Measurements from ENCODE around the gene TBX18.

The TBX18 gene

DNA sequence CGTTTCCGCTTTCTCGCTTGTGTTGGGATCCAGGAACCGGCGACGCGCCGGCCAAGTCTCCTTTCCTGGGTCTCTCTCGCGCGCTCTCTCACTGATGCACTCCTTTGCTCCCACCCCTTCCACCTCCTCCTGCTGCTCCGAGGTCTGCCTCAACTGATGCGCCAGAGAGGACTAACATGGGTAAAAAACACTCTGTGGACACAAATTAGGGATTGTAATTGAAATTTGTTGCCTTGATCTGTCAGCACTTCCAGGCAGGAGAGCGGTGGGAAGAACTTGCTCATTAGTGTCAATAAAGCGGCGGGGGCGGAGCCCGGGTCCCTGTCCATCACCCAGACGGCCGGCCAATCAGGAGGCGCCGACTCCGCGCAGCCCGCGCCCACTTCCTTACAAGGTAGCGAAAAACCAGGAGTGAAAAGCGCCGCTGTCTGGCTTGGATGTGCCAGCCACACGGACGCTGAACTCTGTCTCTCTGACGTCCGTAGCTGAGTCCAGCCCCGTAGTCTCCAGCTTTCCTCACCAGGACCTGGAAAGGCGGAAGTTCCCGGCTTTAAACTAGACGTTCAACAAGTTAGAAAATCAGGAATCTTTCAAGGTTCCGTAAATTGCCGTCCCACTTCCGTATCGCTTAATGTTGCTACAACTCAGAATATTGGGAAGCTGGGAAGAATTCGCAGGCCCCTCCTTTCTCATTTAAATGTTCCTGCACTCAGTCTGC lies at the start of gene TBX18:
TSS of gene TBX18 (minus strand) at position 267 of the 718 bp plus-strand sequence. CDS start 417 bp downstream, outside the sequence.
- no peak for DNase-seq (ENCODE audit: low read depth in 2 of 3, low spot score in 1 of 3)

DNA sequence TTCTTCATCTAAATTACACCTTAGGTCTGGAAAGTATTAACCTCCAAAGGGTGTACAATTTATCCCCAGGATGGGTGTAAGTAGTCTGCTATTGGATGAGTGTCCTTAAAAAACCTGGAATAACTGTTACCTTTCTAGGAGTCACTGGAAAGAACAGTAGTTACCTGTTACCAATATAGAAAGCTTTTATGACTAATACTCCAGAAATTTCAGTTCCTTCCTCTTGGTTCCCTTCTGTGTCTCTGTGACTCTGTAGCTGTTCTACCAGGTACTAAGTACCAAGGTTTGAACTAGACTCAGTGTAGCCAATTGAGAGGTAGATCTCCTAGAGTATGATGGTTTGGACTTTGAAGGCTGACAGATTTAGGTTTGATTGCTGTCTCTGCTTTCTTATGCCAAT lies 47.0 kb upstream of the TBX18 start:
- DNase-seq (ENCODE audit: low read depth in 2 of 3, low spot score in 1 of 3) = no peak

DNA sequence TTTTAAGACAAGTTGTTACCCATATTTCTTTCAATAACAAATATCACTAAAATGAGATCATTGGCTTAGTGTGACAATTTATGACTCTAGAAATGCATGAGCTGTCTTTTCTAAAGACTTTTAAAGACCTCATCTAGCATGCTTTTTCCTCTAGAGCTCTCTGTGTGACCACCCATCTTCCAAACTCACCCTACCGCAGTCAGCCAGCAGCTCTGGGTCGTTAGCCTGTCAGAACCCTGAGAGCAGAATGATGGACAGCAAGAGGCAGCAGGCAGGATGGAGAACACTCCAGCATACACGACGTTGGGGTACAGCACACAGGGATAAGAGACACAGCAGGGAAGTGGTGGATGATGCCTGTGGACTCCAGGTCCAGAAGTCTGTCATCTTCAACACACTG lies 45.1 kb upstream of the TBX18 start:
- DNase-seq (ENCODE audit: low read depth in 2 of 3, low spot score in 1 of 3) = no peak

DNA sequence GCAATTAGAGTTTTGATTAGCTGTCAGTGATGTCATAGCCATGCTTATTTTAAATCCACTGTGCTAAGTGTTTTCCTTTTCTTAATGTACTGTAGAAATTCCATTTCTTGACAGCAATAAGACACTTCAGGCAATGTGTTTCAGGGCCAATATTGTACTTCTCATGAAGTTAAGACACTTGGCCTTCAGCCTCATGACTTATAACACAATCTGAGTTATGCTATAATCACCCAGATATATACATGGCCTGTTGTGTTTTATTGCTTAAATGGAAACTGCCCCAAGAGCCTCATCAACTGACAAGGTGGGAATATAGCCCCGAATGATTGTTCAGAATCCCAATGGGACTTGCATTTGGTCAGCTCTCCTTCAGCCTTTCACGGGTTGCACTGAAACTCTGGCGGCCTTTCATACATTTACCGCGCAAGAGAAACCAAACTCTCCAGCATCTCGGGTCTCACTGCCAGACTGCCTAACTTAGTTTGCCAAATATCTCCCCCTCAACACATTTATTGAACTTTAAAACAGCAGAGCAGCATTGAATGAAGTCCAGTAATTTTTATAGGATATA lies 44.2 kb upstream of the TBX18 start:
- DNase-seq (ENCODE audit: low read depth in 2 of 3, low spot score in 1 of 3) = no peak

DNA sequence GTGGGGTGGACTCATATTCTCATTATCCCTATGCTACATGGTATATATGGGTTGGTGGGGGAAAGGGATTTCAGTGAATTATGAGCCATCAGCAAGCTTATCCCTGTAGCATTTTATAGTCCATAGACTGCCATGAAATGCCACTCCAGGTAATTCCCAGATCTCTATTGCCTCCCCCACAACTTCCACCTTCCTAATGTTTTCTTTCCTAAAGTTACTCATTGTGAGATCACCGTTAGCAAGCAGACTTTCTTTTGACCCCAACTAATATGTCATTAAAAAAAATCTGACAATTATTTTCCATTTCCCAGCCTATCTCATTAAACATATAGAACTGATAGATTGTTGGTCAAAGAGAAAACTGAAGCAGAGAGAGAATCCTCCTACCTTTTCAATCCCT lies 40.7 kb upstream of the TBX18 start:
- DNase-seq (ENCODE audit: low read depth in 2 of 3, low spot score in 1 of 3) = no peak

DNA sequence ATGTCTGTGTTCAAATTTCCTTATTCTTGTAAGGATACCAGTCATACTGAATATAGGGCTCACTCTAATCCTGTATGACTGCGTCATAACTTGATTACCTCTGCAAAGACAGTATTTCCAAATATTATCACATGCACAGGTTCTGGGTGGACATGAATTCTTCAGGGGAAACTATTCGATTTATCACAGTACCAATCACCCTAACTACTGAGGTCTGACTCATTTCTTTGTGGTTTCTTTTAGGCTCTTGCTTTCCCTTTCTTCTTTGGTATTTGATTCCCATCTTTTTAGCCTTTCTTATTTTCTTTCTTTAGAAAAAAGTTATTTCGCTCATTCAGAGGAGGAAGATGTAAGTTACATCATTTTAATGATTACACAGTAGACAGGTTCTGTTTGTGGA lies 40.3 kb upstream of the TBX18 start:
- DNase-seq (ENCODE audit: low read depth in 2 of 3, low spot score in 1 of 3) = no peak

DNA sequence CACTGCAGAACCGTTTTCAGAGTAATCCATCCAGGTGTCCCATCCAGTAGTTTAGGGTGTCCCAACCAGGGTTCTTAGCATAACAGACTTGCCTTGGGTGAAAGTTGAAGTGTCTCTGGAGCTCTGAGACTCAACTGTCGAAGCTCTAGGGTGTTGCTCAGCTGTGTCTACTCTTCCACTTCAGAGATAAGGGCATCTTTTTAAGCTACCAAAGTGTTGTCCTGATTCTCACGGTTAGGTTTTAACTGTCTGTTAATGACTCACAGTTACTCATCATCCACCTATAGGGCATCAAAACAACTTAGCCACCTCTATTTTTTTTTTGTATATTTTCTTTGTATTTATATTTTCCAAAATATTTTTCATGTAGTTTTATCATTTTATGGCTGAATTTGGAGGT lies 36.9 kb upstream of the TBX18 start:
- DNase-seq (ENCODE audit: low read depth in 2 of 3, low spot score in 1 of 3) = no peak

DNA sequence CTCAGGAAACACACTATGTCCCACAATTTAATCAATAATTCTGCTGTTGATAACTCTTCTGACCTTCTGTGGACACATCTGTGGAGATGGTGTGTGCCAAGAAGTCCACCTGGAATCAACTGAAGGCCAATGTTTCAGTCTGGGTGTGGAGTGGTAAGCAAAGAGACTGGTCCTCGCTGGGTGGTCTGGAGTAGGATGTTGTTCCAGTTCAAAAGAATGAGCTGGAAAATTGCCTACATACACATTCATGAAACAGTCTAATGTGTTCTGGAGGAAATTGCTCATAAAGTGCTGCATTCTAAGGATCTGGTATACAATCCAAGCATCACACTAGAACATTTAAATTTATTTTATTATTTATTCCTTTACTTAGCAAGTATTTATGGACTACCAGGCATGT lies 33.9 kb upstream of the TBX18 start:
- no peak for DNase-seq (ENCODE audit: low read depth in 2 of 3, low spot score in 1 of 3)

DNA sequence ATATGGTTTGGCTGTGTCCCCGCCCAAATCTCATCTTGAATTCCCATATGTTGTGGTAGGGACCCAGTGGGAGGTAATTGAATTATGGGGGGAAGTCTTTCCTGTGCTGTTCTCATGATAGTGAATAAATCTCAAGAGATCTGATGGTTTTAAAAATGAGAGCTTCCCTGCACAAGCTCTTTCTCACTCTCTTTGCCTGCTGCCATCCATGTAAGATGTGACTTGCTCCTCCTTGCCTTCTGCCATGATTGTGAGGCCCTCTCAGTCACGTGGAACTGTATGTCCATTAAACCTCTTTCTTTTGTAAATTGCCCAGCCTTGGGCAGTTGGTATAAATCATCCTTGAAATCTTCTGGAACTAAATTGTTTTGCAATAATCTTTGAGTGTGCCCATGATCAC lies 31.9 kb upstream of the TBX18 start:
- DNase-seq (ENCODE audit: low read depth in 2 of 3, low spot score in 1 of 3) = no peak

DNA sequence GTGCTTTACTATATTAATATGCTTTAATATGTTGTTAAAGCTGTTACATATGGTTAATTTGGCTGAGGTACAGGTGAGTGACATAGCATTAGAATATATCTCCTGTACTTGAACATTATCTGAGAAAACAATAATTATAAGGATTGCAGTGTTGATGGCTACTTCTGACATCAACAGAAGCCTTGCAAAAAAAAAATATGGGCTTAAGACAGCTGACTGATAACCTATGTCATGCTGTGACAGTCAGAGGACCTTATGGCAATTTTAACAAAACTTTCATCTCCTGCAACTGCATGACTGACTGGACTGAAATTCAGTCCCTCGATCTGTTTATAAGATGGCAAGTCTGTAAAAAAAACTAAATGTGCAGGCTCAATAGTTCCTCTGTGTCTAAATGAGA lies 27.5 kb upstream of the TBX18 start:
- DNase-seq (ENCODE audit: low read depth in 2 of 3, low spot score in 1 of 3) = no peak

DNA sequence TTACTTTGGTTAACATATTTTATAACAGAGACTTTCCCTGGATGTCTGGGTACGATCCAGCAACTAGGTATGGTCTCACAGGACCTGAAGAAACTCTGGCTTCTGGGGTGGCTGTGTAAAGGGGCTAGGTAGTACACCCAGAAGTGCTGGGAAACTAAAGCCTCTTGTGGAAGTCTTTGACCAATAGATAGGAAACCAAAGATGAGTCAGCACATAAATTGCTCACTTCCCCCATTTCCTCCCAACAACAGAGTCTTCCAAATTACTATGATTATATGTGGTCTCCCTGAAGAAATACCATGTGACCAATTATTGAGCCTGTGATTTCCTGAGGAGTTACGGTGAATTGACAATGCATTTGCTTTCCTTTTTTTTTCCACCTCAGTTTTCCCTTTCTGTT lies 26.8 kb upstream of the TBX18 start:
- no peak for DNase-seq (ENCODE audit: low read depth in 2 of 3, low spot score in 1 of 3)

DNA sequence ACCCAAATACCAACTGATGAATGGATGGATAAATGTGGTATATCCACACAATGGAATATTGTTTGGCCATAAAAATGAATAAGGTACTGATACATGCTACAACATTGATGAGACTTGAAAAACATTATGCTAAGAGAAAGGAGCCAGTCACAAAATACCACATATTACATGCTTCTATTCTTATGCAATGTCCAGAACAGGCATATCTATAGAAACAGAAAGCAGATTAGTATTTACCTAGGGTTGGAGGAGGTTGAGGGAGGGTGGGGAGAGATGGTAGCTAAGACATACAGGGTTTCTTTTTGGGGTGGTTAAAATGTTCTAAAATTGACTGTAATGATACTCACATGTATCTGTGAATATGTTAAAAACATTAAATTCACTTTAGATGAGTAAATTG lies 24.8 kb upstream of the TBX18 start:
- no peak for DNase-seq (ENCODE audit: low read depth in 2 of 3, low spot score in 1 of 3)

DNA sequence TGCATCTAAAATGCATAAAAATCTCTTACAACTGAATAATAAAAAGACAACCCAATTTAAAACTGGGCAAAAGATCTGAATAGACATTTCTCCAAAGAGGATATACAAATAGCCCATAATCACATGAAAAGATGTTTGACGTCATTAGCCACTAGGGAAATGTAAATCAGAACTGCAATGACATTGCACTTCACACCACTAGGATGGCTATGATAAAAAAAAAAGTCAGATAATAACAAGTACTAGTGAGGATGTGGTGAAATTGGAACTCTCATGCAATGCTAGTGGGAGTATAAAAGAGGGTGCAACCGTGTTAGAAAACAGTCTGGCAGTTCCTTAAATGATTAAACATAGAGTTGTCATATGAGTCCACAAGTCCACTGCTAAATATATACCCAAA lies 24.3 kb upstream of the TBX18 start:
- DNase-seq (ENCODE audit: low read depth in 2 of 3, low spot score in 1 of 3) = no peak

DNA sequence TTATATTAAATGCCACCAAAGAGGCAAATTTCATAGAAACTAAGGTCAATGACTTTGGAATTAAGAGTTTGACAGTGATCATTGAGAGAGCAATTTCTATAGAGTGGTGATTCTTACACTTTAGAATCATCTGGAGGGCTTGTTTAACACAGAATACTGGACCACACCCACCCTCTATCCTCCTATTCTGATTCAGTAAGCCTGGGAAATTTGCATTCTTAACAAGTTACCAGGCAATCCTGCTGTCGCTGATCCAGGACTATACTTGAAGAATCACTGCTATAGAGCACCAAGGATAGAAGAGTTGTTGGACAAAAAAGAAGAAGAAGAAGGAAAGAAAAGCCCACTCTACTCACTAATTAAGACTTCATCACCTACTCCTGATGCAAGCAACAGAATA lies 21.3 kb upstream of the TBX18 start:
- no peak for DNase-seq (ENCODE audit: low read depth in 2 of 3, low spot score in 1 of 3)

DNA sequence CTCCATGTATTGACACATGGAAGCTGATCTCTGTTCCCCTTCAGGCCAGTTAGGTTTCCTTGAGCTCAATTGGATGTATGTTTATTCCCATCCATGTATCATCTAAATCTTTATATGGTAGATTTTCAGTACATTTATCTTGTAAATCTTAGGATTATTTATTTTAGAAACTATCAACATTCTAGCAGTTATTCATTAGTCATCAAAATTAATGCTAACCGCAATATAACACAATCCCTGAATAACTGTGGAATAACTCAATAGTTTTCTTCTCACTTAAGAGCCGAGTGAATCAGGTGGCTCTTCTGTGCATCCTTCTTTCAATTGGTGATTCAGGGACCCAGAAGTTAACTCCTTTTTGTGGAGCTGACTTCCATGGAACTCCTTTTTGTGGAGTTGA lies 15.5 kb upstream of the TBX18 start:
- no peak for DNase-seq (ENCODE audit: low read depth in 2 of 3, low spot score in 1 of 3)

DNA sequence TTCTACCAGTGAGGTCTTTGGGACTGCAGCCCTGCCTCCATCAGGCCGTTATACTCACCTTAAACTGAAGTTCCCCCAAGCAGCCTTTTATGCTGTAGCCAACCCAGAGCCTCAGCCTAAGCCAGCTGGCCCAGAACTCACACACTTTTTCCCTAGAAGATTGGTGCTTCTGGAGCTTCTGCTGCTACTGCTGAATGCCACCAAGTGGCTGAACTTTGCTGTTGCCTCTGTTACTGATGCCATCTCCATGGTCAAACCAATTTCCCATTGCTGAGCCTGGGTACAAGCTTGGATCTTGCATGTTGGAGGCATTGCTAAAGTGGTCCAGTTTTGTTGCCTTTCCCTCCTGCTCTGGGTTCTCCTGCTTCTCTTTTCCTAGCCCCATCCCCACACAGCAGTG lies 15.0 kb upstream of the TBX18 start:
- no peak for DNase-seq (ENCODE audit: low read depth in 2 of 3, low spot score in 1 of 3)

DNA sequence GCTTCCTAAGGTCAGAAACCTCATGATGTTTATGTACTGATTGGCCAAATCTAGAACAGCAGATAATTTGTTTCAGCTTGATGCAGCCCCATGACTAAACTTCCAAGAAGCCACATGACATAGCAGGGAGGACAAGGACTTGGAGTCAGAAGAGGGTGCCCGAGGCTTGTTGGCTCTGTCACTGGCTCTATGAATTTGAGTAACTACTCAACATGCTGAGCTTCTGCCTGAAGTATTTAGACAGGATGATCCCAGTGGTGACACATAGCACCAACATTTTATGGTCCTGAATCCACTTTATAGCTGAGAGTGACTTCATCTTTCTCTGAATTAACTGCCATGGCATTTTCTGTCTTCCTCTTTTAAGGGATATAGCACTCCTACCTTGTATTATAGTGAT lies 13.5 kb upstream of the TBX18 start:
- DNase-seq (ENCODE audit: low read depth in 2 of 3, low spot score in 1 of 3) = no peak

DNA sequence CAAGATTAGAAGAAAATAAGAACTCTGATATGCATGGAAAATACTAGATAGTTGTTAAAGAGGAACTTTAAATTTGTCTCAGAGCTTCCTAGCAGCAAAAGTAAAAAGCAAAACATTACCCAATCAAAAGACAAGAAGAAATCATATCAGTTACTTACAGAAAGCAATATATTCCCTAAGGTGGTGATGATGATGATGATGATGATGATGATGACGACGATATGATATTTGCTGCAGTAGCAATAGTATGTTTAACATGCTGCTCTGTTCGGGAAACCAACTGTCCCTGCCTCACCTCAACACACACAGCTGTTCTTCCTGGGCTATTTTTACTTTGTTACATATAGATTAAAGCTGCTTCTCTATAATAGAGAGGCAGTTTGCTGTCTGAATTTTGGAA lies 12.0 kb upstream of the TBX18 start:
- no peak for DNase-seq (ENCODE audit: low read depth in 2 of 3, low spot score in 1 of 3)

DNA sequence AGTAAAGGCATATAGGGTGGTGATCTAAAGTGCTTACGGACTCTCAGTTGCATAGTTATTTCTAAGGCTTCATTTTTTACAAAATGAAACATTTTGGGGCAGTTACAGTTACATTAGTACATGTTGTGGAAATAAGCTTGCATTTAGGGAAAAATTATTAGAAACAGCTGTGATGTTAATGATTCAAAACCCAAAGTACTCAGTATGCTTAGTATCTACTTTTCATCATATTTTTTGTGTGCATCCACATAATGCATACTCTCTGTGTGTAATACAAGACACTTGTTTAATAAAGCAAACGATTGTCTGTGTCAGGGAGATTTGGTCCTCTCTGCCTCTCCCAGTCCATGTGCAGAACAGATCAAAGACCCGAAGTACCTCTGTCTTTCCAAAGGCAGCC lies 11.4 kb upstream of the TBX18 start:
- no peak for DNase-seq (ENCODE audit: low read depth in 2 of 3, low spot score in 1 of 3)

DNA sequence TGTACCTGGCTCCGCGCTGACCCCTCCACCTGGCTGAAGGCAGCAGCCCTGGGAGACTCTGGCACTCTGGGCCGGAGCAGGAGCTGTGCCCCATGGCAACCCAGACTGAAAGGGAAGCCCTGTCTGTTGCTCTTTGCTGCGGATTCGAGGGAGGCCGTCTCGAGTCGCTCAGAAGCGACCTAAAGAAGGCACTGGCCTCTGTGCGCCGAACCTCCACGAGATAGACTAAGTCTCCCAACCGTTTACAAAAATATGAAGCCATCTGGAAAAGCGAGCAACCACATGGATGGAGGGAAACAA lies 10.5 kb upstream of the TBX18 start:
- DNase-seq (ENCODE audit: low read depth in 2 of 3, low spot score in 1 of 3) = no peak

DNA sequence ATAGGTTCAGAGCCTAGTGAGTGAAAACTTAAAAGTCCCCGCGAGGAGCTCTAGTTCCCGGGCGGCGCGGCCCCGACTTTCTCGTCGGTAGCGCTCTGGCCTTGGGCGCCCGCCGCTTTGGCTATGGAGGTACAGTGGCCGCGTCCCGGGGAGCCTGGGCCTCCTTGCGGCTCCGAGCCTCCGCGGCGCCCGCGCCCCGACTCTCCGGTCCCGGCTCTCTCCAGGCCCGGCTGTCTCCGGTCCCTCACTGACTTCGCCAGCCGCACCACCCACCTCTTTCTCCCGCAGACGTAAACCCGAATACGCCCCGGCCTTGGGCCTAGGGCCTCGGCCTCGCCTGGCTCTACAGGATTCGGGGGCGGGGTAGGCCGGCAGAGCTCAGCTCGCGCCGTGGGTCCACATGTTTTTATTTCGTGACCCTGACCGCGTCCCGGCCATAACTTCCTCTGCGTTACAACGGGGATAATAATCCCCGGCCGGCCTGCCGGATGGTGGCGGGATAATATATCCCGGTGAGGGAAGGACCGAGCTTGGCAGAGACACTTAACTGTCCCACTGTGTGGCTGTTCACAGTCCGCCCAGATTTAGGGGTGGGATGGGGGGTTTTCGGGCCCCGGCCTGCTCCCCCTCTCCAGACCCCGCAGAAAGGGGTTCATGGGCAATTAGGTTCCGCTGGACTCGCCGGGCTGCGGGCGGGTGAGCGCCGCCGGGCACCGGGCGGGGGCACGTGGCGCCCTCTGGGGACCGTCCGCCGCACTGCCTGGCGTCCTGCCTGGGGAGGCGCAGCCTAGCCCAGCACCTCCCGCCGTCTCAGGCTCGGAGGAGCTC lies 10.0 kb upstream of the TBX18 start:
- no peak for DNase-seq (ENCODE audit: low read depth in 2 of 3, low spot score in 1 of 3)

DNA sequence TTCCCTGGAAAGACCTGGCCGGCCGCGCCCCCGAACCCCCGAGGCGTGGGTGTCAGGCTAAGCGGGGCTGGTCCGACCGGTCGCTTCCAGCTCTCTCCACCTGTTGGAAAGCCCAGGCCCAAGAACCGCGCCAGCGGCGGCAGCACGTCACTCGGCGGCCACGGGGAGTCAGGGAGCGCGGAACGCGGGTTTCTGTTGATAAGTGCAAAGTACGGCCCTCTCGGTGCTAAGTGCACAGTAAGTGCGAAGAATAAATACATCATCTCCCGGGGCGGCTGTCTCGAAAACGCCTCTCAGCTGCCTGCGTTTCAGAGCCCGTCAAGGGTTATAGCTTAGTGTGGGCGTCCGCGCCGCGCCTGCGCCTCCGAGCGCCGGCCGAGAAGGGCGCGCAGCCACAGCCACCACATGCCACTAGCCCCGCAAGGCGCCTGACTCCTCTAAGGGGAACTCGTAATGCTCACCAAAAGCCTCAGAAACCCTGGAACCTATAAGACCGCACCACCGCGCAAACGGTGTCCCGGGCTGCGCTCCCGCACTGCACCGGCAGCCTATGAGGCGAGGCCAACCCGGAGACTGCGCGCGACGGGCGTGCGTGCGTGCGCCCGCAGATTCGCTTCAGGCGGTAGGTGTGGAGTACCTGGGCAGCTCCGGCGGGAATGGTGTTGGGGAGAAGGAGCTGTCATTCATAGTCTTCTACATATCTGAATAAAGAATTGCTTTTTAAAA lies 9.2 kb upstream of the TBX18 start:
- DNase-seq (ENCODE audit: low read depth in 2 of 3, low spot score in 1 of 3) = no peak

Data from stimulated activated CD4-positive, alpha-beta T cell treated with anti-CD3 and anti-CD28 coated beads, Interleukin-12 subunit alpha, Interleukin-12 subunit beta, amount 100 ng/mL, for 48 hours (primary cell).